ENCODE results near the gene ZNF33B. TPM values are rescaled to one million over a fixed set of nuclear protein-coding genes. Genes with fewer than 3 reads are reported as not detected.

Gene ZNF33B
- total and polyA plus RNA-seq, 10 donors, result 12.2 to 34.1 (median 25.3) TPM

DNA sequence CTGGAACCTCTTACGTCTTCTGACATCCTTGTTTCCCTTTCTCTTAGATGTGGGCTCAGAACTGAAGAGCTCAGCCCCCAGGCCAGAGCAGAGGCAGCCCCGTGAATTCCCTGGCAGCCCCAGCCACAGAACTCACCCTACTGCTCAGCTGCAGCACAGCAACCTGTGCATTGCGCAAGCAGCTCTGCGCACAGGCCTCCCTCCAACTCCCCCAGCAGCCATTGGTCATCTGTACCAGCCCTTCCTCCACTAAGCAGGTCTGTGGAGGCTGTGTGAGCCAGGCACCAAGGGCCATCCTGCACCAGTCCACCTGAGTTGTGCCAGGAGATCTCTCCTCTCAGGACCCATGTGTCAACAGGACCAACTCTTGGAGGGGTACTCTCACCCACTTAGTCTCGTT is 54.5 kb downstream of the ZNF33B start:
- H3K4me1 ChIP-seq, result no peaks in the 10 kb centered on the region
- no peak overlapping the region for H3K27ac ChIP-seq
- intact Hi-C loops (cut with DNase I; ENCODE audit: low total_unique reads), result no loop called here
- no peaks in the 10 kb centered on the region for H3K27me3 ChIP-seq (replicated peaks in 1 of 7)
- peaks cover 0 to 39% (median 24%) of the 10 kb centered on the region in 6 donors for H3K36me3 ChIP-seq
- WGBS, 5 donors, result 83 to 95% (median 89%) methylated on average over 4 to 5 of the region's 5 CpGs
- H3K9me3 ChIP-seq, result peaks cover 0 to 84% (median 42%) of the 10 kb centered on the region in 8 donors
- no peak for DNase-seq
- H3K4me3 ChIP-seq, result no peak overlapping the region
- no peak for TF ChIP-seq POLR2A (IDR thresholded peaks at IDR 0.05)
- no peak for TF ChIP-seq POLR2AphosphoS5 (IDR thresholded peaks at IDR 0.05)
- TF ChIP-seq CTCF (IDR thresholded peaks at IDR 0.05 in 8 of 11, conservative IDR thresholded peaks at IDR 0.05 in 3 of 11), result no peak

GRCh38 chr10:42578019-42578418 is 60.4 kb downstream of the ZNF33B start:
- Histone ChIP-seq H3K27me3 (replicated peaks in 1 of 7) (no peaks in the 10 kb centered on the region), H3K4me3 (no peak overlapping the region), H3K27ac (no peak overlapping the region), H3K36me3 (peaks cover 0 to 10% (median 0%) of the 10 kb centered on the region in 6 donors), H3K4me1 (no peaks in the 10 kb centered on the region), H3K9me3 (peaks cover 0 to 28% (median 9%) of the 10 kb centered on the region in 8 donors)
- intact Hi-C loops (cut with DNase I; ENCODE audit: low total_unique reads), result no loop called here
- DNase-seq, result no peak
- 66 to 87% (median 76%) methylated on average over 4 to 7 of the region's 7 CpGs for WGBS, 5 donors
- TF ChIP-seq CTCF (IDR thresholded peaks at IDR 0.05 in 8 of 11, conservative IDR thresholded peaks at IDR 0.05 in 3 of 11) (no peak), POLR2AphosphoS5 (IDR thresholded peaks at IDR 0.05) (no peak), POLR2A (IDR thresholded peaks at IDR 0.05) (no peak)

GRCh38 chr10:42576338-42576737 is 62.0 kb downstream of the ZNF33B start:
- Histone ChIP-seq H3K4me3 (no peak overlapping the region), H3K27ac (no peak overlapping the region), H3K36me3 (no peaks in the 10 kb centered on the region), H3K4me1 (no peaks in the 10 kb centered on the region), H3K27me3 (replicated peaks in 1 of 7) (no peaks in the 10 kb centered on the region), H3K9me3 (peaks cover 0 to 20% (median 5%) of the 10 kb centered on the region in 8 donors)
- intact Hi-C loops (cut with DNase I; ENCODE audit: low total_unique reads), result no loop called here
- 85 to 97% (median 91%) methylated on average over 4 of the region's 4 CpGs for WGBS, 5 donors
- TF ChIP-seq CTCF (IDR thresholded peaks at IDR 0.05 in 8 of 11, conservative IDR thresholded peaks at IDR 0.05 in 3 of 11), result no peak
- no peak for TF ChIP-seq POLR2A (IDR thresholded peaks at IDR 0.05)
- no peak for TF ChIP-seq POLR2AphosphoS5 (IDR thresholded peaks at IDR 0.05)
- DNase-seq, result no peak

- no peak overlapping the region for H3K27ac ChIP-seq
- no peak for DNase-seq
- no peaks in the 10 kb centered on the region for H3K27me3 ChIP-seq (replicated peaks in 1 of 7)
- WGBS, 5 donors, result 35 to 51% (median 46%) methylated on average over 5 of the region's 5 CpGs
- no peak overlapping the region for H3K4me3 ChIP-seq
- intact Hi-C loops (cut with DNase I; ENCODE audit: low total_unique reads), result no loop called here
- no peaks in the 10 kb centered on the region for H3K36me3 ChIP-seq
- no peak for TF ChIP-seq POLR2A (IDR thresholded peaks at IDR 0.05)
- no peak for TF ChIP-seq POLR2AphosphoS5 (IDR thresholded peaks at IDR 0.05)
- TF ChIP-seq CTCF (IDR thresholded peaks at IDR 0.05 in 8 of 11, conservative IDR thresholded peaks at IDR 0.05 in 3 of 11), result no peak
- H3K4me1 ChIP-seq, result no peaks in the 10 kb centered on the region
- peaks cover 0 to 23% (median 11%) of the 10 kb centered on the region in 8 donors for H3K9me3 ChIP-seq
Observed at GRCh38 chr10:42574336-42574735, 64.0 kb downstream of the ZNF33B start.
